ENCODE data around the gene FMNL2. TPM values are rescaled to one million over a fixed set of nuclear protein-coding genes. Genes with fewer than 3 reads are reported as not detected.

The FMNL2 gene
- total RNA-seq, 4 donors from 2014 or later = 6.7 to 17.2 (median 11.5) TPM

- no peak for TF ChIP-seq CTCF (IDR thresholded peaks at IDR 0.05 in 4 of 5, conservative IDR thresholded peaks at IDR 0.05 in 1 of 5)
- TF ChIP-seq POLR2A (IDR thresholded peaks at IDR 0.05) = peak; percentile 44 to 58
- H3K4me1 ChIP-seq = peaks cover 37 to 42% of the 10 kb centered on the region in 2 donors
- peak overlapping the region; percentile 94 to 97 (median 96) for H3K27ac ChIP-seq
- H3K36me3 ChIP-seq = no peaks in the 10 kb centered on the region
- no peaks in the 10 kb centered on the region for H3K27me3 ChIP-seq
- in situ Hi-C loops (cut with MboI; ENCODE audit: low sequenced_read_pairs in 4 of 4) = no loop called here
- intact Hi-C loops (cut with DNase I; ENCODE audit: low total_unique reads) = no loop called here
- ATAC-seq (peak; percentile 85 to 86), DNase-seq (peak; percentile 84 to 89)
- no peak overlapping the region for H3K4me3 ChIP-seq
- H3K9me3 ChIP-seq = no peaks in the 10 kb centered on the region
These were observed 259.2 kb downstream of the FMNL2 start for GRCh38 chr2:152594022-152594766.

GRCh38 chr2:152594792-152595191, 259.8 kb downstream of the FMNL2 start:
- no peaks in the 10 kb centered on the region for H3K36me3 ChIP-seq
- H3K4me3 ChIP-seq = no peak overlapping the region
- H3K4me1 ChIP-seq = peaks cover 38 to 42% of the 10 kb centered on the region in 2 donors
- DNase-seq = peak; percentile 90 to 94
- no peaks in the 10 kb centered on the region for H3K27me3 ChIP-seq
- TF ChIP-seq CTCF (IDR thresholded peaks at IDR 0.05 in 4 of 5, conservative IDR thresholded peaks at IDR 0.05 in 1 of 5) (peak in 1 of 5 experiments; percentile 5), POLR2A (IDR thresholded peaks at IDR 0.05) (peak; percentile 10 to 50)
- intact Hi-C loops (cut with DNase I; ENCODE audit: low total_unique reads) = no loop called here
- H3K9me3 ChIP-seq = no peaks in the 10 kb centered on the region
- peak overlapping the region; percentile 94 to 97 (median 96) for H3K27ac ChIP-seq
- ATAC-seq = peak; percentile 95
- in situ Hi-C loops (cut with MboI; ENCODE audit: low sequenced_read_pairs in 4 of 4) = no loop called here

GRCh38 chr2:152598975-152599759, 264.2 kb downstream of the FMNL2 start:
- Histone ChIP-seq H3K4me3 (no peak overlapping the region), H3K4me1 (peaks cover 38 to 39% of the 10 kb centered on the region in 2 donors), H3K36me3 (no peaks in the 10 kb centered on the region), H3K27ac (peak overlapping the region; percentile 73 to 97 (median 95)), H3K9me3 (no peaks in the 10 kb centered on the region), H3K27me3 (no peaks in the 10 kb centered on the region)
- intact Hi-C loops (cut with DNase I; ENCODE audit: low total_unique reads) (no loop called here), in situ Hi-C loops (cut with MboI; ENCODE audit: low sequenced_read_pairs in 4 of 4) (no loop called here)
- ATAC-seq (no peak), DNase-seq (no peak)
- no peak for TF ChIP-seq POLR2A (IDR thresholded peaks at IDR 0.05)
- TF ChIP-seq CTCF (IDR thresholded peaks at IDR 0.05 in 4 of 5, conservative IDR thresholded peaks at IDR 0.05 in 1 of 5) = no peak

- Histone ChIP-seq H3K27me3 (no peaks in the 10 kb centered on the region), H3K27ac (peak overlapping the region; percentile 71 to 97 (median 84)), H3K36me3 (no peaks in the 10 kb centered on the region), H3K9me3 (no peaks in the 10 kb centered on the region), H3K4me1 (peaks cover 32 to 36% of the 10 kb centered on the region in 2 donors), H3K4me3 (no peak overlapping the region)
- ATAC-seq (peak in 1 of 2 donors; percentile 34), DNase-seq (no peak)
- in situ Hi-C loops (cut with MboI; ENCODE audit: low sequenced_read_pairs in 4 of 4) (no loop called here), intact Hi-C loops (cut with DNase I; ENCODE audit: low total_unique reads) (no loop called here)
- TF ChIP-seq CTCF (IDR thresholded peaks at IDR 0.05 in 4 of 5, conservative IDR thresholded peaks at IDR 0.05 in 1 of 5) (no peak), POLR2A (IDR thresholded peaks at IDR 0.05) (no peak)
These were observed 265.2 kb downstream of the FMNL2 start for GRCh38 chr2:152600051-152600657.

All from gastrocnemius medialis (tissue), 4 donors.